C4-2B (cell line): ENCODE data around the gene GJA3.

ENCODE experiments used
- CTCF ChIP-seq: fragments of 450-650 bp; conservative IDR thresholded peaks from 2 replicates; pipeline ENCODE4 v1.5.1; 2017; ENCODE audit warnings: mild to moderate bottlenecking
- ZFX ChIP-seq: fragments of 450-650 bp; IDR thresholded peaks from 2 replicates; pipeline ENCODE4 v1.6.1; 2017

- TF ChIP-seq CTCF: no peak
- no peak for TF ChIP-seq ZFX
Measured at GRCh38 chr13:20132052-20132634, 28.7 kb downstream of the GJA3 start.
